Activated CD8-positive, alpha-beta T cell treated with anti-CD3 and anti-CD28 coated beads for 36 hours (primary cell): ENCODE results near the gene ELMOD3. TPM values are rescaled to one million over a fixed set of nuclear protein-coding genes. Genes with fewer than 3 reads are reported as not detected.
A peak's percentile ranks its signal among the peaks of the same experiment; 100 is the strongest.

ENCODE experiments used
- ATAC-seq: fragments of 200-7000 bp; cut with Tn5 transposase; one replicate; pipeline ENCODE4 v1.10.0; 2021; ENCODE audit warnings: mild to moderate bottlenecking, moderate library complexity
- CTCF ChIA-PET: fragments of 350-600 bp; sonication (Branson Sonifier 250); formaldehyde crosslinking; loops from one replicate; lab custom pipeline; 2021; ENCODE audit warnings: antibody characterized with exemption; lab: Charles Lee
- POLR2A ChIA-PET: fragments of 350-600 bp; sonication (Branson Sonifier 250); formaldehyde crosslinking; loops from one replicate; lab custom pipeline; 2021; ENCODE audit warnings: antibody characterized with exemption; lab: Charles Lee
- DNase-seq: peaks from one replicate; pipeline ENCODE4 v3.0.0-alpha.2; 2020
- H3K27ac Mint-ChIP-seq: one replicate; pipeline ENCODE4 v1.8.0; 2021; ENCODE audit warnings: mild to moderate bottlenecking, mixed read lengths
- H3K27me3 Mint-ChIP-seq: one replicate; pipeline ENCODE4 v1.8.0; 2021; ENCODE audit warnings: mixed read lengths
- H3K36me3 Mint-ChIP-seq: one replicate; pipeline ENCODE4 v1.8.0; 2021; ENCODE audit warnings: low read depth, mixed read lengths
- H3K4me1 Mint-ChIP-seq: one replicate; pipeline ENCODE4 v1.8.0; 2021; ENCODE audit warnings: low read depth, mixed read lengths
- H3K4me3 Mint-ChIP-seq: one replicate; pipeline ENCODE4 v1.8.0; 2021; ENCODE audit warnings: mild to moderate bottlenecking, moderate library complexity, mixed read lengths
- H3K9me3 Mint-ChIP-seq: one replicate; pipeline ENCODE4 v1.8.0; 2021; ENCODE audit warnings: mixed read lengths
- intact Hi-C: fragments of 100-400 bp; cut with micrococcal nuclease; formaldehyde crosslinking; loops from one replicate; pipeline ENCODE4 v1.10.0; 2022
- total RNA-seq, 2 experiments: library from RNA; stranded (reverse); gene quantifications; one replicate each; pipeline ENCODE4 v1.2.3, GENCODE V29; 2021
- TF ChIP-seq, protein P1 (sequence below): fragments of 200-600 bp; IDR thresholded peaks from one replicate; pipeline ENCODE4 v1.8.0; 2022; ENCODE audit warnings: antibody characterized with exemption, mild to moderate bottlenecking

The ELMOD3 gene
- total RNA-seq, 2 experiments from 2014 or later = 11.8 to 13.0 TPM

DNA sequence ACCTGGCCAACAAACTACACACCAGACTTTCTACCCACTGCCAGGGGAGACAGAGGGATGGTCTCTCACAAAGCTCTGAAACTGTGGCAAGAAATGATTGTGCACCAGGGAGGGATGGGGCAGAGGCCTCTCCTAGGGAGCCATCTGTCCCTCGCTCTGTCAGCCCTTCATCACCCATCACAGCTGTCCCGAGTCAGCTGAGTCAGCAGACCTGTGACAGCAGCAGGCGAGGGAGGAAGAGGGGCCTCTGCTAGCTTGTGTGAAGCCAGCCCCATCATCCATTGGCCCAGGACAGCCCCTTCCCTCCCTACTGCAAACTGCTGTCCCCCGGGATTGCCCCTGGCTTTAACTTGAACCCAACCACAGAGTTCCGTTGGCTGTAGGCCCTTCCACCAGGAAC is 69.0 kb downstream of the ELMOD3 start:
- Mint-ChIP-seq H3K27me3 (no peaks in the 10 kb centered on the region), H3K27ac (no peak overlapping the region), H3K4me3 (no peak overlapping the region), H3K9me3 (no peaks in the 10 kb centered on the region), H3K4me1 (peaks cover 16% of the 10 kb centered on the region), H3K36me3 (no peaks in the 10 kb centered on the region)
- intact Hi-C loops = no loop called here
- ChIA-PET CTCF (interaction anchor here (0.7 to 3.5 kb wide), 5 partner anchors 20 to 163 kb away, joined by 3 to 19 read pairs (median 4); no protein-coding TSS in a partner anchor), POLR2A (interaction anchor here (1.5 to 24.1 kb wide), 3 partner anchors 14 to 135 kb away, joined by 3 to 382 read pairs (median 4); partner anchors contain the start of gene MAT2A)
- TF ChIP-seq, protein P1, sequence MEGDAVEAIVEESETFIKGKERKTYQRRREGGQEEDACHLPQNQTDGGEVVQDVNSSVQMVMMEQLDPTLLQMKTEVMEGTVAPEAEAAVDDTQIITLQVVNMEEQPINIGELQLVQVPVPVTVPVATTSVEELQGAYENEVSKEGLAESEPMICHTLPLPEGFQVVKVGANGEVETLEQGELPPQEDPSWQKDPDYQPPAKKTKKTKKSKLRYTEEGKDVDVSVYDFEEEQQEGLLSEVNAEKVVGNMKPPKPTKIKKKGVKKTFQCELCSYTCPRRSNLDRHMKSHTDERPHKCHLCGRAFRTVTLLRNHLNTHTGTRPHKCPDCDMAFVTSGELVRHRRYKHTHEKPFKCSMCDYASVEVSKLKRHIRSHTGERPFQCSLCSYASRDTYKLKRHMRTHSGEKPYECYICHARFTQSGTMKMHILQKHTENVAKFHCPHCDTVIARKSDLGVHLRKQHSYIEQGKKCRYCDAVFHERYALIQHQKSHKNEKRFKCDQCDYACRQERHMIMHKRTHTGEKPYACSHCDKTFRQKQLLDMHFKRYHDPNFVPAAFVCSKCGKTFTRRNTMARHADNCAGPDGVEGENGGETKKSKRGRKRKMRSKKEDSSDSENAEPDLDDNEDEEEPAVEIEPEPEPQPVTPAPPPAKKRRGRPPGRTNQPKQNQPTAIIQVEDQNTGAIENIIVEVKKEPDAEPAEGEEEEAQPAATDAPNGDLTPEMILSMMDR = no peak
- ATAC-seq (no peak), DNase-seq (no peak)

DNA sequence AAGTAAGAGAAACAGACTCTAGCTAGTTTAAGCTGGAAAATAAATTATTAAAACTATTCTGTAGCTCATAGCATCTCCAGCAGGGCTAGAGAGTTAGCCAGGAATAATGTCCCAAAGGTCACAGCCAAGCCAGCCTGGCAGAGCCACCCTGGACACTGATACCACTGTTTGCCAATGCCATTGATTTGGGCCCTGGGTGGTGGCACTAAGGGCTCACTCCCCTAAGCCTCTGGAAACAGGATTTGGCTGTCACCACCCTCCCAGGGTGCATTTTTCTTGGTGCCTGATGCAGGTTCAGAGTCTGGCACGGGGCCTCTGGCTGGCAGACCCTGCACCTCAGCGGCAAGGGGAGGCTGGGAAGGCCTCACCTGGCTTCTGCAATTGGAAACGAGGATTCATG is 71.0 kb downstream of the ELMOD3 start:
- no peaks in the 10 kb centered on the region for H3K27me3 Mint-ChIP-seq
- POLR2A ChIA-PET = interaction anchor here (24.1 kb wide), 1 partner anchor 116 kb away, joined by 382 read pairs; the partner anchor contains the start of gene MAT2A
- H3K27ac Mint-ChIP-seq = no peak overlapping the region
- peaks cover 14% of the 10 kb centered on the region for H3K4me1 Mint-ChIP-seq
- DNase-seq = no peak
- CTCF ChIA-PET = interaction anchor here (3.5 kb wide), 1 partner anchor 126 kb away, joined by 19 read pairs; no protein-coding TSS in a partner anchor
- intact Hi-C loops = no loop called here
- TF ChIP-seq, protein P1 = no peak
- H3K4me3 Mint-ChIP-seq = no peak overlapping the region
- ATAC-seq = no peak
- no peaks in the 10 kb centered on the region for H3K9me3 Mint-ChIP-seq
- H3K36me3 Mint-ChIP-seq = no peaks in the 10 kb centered on the region

DNA sequence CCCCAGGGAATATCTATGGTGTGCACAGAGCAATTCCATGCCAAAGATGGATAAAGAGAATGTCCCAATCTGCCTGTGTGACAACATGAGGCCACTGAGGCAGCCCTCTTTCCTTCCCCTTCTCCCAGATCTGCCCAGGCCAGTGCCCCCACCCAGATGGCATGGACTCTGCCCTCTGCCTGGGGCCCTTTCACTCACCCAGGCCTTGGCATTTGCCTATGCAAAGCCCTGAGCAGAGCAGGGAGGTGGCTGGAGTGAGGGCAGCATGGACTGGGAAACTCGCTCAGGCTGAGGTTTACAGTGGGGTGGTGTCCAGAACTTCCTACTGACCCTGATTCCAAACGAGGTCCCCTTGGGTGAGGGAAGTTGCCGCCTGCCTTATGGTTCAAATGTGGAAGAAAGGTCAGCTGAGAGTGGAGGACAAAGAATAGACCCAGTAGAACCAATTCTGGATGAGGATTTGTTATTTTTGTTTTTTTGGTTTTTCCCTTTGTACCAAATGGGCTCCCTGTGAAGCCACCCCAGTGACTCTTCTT is 72.8 kb downstream of the ELMOD3 start:
- H3K27me3 Mint-ChIP-seq = no peaks in the 10 kb centered on the region

DNA sequence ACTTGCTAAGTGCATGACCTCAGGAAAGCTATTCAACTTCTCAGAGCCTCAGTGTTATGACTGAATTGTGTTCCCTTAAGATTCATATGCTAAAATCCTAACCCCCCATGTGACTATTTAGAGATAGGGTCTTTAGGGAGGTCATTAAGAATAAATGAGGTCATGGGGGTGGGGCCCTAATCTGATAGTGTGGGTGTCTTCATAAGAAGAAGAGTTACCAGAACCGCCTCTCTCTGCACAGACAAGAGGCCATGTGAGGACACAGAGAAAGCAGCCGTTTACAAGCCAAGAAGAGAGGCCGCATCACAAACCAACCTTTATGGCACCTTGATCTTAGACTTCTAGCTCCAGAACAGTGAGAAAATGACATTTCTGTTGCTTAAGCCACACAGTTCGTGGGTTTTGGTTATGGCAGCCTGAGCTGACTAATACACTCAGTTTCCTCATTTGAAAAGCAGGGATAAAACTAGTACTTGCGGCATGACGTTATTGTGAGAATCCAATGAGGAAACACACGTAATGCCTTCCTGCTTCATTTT is 73.8 kb downstream of the ELMOD3 start:
- ATAC-seq (peak; percentile 39), DNase-seq (no peak)
- intact Hi-C loops = no loop called here
- Mint-ChIP-seq H3K27me3 (no peaks in the 10 kb centered on the region), H3K4me1 (peaks cover 10% of the 10 kb centered on the region), H3K9me3 (no peaks in the 10 kb centered on the region), H3K4me3 (no peak overlapping the region), H3K36me3 (no peaks in the 10 kb centered on the region), H3K27ac (no peak overlapping the region)
- TF ChIP-seq, protein P1 = no peak
- ChIA-PET POLR2A (interaction anchor here (0.8 to 24.1 kb wide), 7 partner anchors 8 to 168 kb away, joined by 3 to 382 read pairs (median 5); partner anchors contain the start of genes MAT2A and SH2D6), CTCF (interaction anchor here (1.0 to 3.4 kb wide), 7 partner anchors 7 to 123 kb away, joined by 3 to 25 read pairs (median 3); no protein-coding TSS in a partner anchor)

More for the DNA sequence above, 72.8 kb downstream of the ELMOD3 start:
- H3K9me3 Mint-ChIP-seq = no peaks in the 10 kb centered on the region
- H3K36me3 Mint-ChIP-seq = no peaks in the 10 kb centered on the region
- no peak overlapping the region for H3K4me3 Mint-ChIP-seq
- TF ChIP-seq, protein P1 = no peak
- DNase-seq = no peak
- H3K4me1 Mint-ChIP-seq = peaks cover 10% of the 10 kb centered on the region
- POLR2A ChIA-PET = interaction anchor here (1.0 to 24.1 kb wide), 4 partner anchors 9 to 114 kb away, joined by 3 to 382 read pairs (median 12); partner anchors contain the start of genes MAT2A and SH2D6
- no peak for ATAC-seq
- no peak overlapping the region for H3K27ac Mint-ChIP-seq
- intact Hi-C loops = no loop called here
- CTCF ChIA-PET = interaction anchor here (1.0 to 3.4 kb wide), 5 partner anchors 7 to 124 kb away, joined by 3 to 25 read pairs (median 6); no protein-coding TSS in a partner anchor
